AG20443 (cell line): ENCODE results near the gene GCNT2.
"Not testable (repeated sequence)": the region's sequence is repeated elsewhere in the genome, so short reads cannot be mapped to it uniquely, and the experiment has no call there.

Experiments
- DNase-seq: peaks from one replicate; pipeline ENCODE4 v3.0.0; 2012; ENCODE audit warnings: low spot score, mixed read lengths

The GCNT2 gene

GRCh38 chr6:10521104-10521808, at the start of gene GCNT2:
GCNT2 (plus strand) TSS chr6:10521351; CDS start chr6:10528912, 7,561 bp downstream.
- no peak for DNase-seq

DNA sequence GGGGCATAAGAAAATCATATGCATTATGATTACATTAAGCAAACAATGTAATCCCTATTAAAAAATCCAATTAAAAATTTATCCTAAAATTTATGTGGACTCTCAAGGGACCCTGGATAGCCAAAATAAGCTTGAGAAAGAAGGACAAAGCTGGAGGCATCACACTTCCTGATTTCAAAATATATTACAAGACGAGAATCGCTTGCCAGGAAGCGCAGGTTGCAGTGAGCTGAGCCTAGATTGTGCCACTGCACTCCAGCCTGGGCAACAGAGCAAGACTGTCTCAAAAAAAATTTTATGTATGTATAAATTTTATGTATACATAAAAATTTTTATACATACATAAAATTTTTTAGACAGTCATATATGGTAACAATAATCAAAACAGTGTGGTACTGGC, 48.5 kb upstream of the GCNT2 start:
- no peak for DNase-seq

- DNase-seq, result peak; percentile 55
These were observed 42.7 kb upstream of the GCNT2 start for GRCh38 chr6:10478187-10479040.

- DNase-seq, result no peak
These were observed 41.0 kb upstream of the GCNT2 start for GRCh38 chr6:10479939-10480700.

GRCh38 chr6:10481101-10481500, 40.0 kb upstream of the GCNT2 start:
- no peak for DNase-seq

DNA sequence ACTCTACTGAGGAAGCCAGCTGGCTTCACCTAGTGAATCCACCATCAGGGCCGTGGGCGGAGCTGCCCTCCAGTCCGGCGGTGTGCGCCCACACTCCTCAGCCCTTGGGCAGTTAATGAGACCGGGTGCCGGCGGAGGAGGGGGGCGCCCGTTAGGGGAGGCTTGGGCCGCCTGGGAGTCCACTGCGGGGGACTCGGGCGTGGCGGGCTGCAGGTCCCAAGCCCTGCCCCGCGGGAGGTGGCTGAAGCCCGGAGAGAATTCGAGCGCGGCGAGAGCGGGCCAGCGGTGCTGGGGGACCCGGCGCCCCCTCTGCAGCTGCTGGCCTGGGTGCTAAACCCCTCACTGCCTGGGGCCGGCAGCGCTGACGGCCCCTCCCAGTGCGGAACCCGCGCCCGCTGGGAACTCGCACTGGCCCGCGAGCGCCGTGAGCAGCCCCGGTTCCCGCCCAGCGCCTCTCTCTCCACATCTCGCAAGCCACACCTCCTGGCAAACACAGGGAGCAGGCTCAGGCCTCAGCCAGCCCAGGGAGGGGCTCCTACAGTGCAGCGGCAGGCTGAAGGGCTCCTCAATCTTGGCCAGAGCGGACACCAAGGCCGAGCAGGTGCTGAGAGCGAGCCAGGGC, 38.4 kb upstream of the GCNT2 start:
- DNase-seq, result no peak

DNA sequence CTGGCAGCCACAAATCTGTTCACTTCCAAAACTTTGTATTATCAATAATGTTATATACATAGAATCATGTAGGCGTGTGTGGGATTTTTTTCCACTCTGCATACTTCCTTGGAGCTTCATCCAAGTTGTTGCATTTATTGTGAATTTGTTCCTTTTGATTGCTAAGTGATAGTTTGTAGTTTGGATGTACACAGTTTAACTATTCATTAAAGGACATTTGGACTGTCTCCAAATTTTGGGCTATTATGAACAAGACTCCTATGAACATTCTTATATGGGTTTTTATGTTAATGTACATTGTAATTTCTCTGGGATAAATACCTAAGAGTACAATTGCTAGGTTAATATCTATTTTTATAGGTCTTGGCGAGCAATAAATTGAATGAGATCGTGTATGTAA, 36.2 kb upstream of the GCNT2 start:
- no peak for DNase-seq

DNA sequence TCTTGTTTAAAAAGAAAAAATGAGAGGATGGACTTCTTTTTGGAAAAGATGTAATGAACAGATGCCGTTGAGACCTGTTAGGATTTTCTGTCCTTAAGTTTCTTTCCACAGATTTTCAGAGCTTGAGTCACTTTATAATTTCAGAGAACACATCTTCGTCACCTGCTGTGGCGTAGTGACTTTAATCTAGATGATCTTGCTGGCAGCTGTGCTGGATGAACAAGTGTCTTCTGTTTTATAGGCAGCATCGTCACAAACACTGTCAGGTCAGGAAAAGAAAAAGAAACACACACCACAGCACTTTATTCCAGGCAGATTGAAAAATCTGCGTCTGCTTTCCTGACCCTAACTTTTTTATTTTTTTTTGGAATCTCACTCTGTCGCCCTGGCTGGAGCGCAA, 35.7 kb upstream of the GCNT2 start:
- no peak for DNase-seq

GRCh38 chr6:10486215-10486614, 34.9 kb upstream of the GCNT2 start:
- no peak for DNase-seq

DNA sequence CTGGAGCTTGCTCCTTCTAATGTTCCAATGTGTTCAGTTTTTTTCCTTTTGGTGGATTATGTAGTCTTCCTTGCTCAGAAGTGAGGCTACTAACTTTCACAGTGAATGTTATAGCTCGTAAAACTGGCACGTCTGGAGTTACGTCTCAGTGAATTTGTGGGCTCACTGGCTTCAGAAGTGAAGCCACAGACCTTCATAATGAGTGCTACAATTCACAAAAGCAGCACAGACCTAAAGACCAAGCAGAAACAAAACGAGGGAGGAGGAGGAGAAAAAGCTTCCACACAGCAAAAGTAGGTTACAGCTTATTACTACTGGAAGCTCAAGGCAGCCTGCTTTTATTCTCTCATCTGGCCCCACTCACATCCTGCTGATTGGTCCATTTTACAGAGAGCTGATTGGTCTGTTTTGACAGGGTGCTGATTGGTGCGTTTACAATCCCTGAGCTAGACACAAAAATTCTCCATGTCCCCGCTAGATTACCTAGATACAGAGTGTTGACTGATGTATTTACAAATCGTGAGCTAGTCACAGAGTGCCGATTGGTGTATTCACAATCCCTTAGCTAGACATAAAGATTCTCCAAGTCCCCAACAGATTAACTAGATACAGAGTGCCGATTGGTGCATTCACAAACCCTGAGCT, 34.1 kb upstream of the GCNT2 start:
- not testable (repeated sequence) for DNase-seq

- DNase-seq, result no peak
These were observed 33.4 kb upstream of the GCNT2 start for GRCh38 chr6:10487668-10488327.

DNA sequence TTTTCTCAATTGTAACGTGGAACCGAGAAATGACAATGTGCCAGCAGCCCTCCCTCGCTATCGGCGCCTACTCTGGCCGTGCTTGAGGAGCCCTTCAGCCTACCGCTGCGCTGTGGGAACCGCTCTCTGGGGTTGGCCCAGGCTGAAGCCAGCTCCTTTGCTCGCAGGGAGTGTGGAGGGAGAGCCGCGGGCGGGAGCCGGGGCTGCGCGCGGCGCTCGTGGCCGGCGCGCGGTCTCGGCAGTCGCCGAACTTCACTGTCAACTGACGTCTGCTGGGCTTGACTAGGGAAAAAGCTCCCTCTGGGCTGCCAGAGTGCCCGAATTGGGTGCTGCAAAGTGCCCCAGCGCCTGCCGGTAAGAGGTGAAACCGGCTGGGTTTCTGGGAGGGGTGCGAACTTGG, 29.7 kb upstream of the GCNT2 start:
- DNase-seq, result no peak

GRCh38 chr6:10491905-10492304, 29.2 kb upstream of the GCNT2 start:
- DNase-seq, result not testable (repeated sequence)

GRCh38 chr6:10495029-10495428, 26.1 kb upstream of the GCNT2 start:
- DNase-seq, result no peak

DNA sequence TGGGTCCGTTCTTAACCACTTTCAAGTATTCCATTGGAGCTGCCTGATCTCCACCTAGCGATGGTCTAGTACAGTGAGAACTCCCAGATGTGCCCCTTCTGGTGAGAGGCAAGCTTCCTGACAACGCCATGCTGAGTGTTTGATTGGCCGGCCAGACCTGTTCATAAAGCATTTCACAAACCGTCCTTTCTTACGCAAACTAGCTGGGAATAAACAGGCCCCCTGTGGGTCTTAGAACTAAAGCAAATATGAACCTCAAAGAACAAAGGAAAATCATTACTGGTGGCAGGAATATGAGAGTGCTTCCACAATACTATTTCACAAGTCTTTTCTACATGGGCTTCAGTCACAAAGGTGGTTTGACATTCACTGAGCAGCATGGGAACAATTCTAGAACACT, 15.6 kb upstream of the GCNT2 start:
- DNase-seq, result no peak

DNA sequence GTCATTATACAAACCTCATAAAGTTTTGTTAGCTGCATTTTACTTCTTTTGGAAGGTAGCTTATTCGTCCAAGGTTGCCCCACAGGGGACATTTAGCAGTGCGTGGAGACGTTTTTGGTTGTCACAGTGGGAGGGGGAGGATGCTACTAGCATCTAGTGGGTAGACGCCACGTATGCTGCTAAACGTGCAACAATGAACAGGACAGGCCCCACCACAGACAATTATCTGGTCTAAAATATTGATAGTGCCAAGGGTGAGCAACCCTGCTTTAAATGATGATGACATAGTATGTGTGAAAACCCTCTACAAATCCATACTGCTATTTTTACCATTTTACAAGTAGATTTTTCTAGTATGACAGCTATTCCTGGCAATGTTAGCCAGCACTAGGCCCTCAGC, 13.9 kb upstream of the GCNT2 start:
- DNase-seq, result no peak

DNA sequence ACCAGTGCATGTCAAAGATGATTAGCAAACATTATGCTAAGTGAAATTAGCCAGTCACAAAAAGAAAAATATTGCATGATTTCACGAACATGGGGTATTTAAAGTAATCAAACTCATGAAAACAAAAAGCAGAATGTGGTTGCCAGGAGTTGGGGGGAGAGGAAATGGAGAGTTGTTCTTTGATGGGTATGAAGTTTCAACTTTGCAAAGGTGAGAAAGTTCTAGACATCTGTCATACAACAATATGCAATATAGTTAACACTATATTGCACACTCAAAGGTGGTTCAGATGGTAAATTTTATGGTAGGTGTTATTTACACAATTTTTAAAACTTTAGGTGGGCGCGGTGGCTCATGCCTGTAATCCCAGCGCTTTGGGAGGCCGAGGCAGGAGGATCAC, 13.4 kb upstream of the GCNT2 start:
- DNase-seq, result no peak

- peak; percentile 62 for DNase-seq
These were observed 10.4 kb upstream of the GCNT2 start for GRCh38 chr6:10510592-10511367.

- no peak for DNase-seq
These were observed 9.7 kb upstream of the GCNT2 start for GRCh38 chr6:10511477-10511876.

DNA sequence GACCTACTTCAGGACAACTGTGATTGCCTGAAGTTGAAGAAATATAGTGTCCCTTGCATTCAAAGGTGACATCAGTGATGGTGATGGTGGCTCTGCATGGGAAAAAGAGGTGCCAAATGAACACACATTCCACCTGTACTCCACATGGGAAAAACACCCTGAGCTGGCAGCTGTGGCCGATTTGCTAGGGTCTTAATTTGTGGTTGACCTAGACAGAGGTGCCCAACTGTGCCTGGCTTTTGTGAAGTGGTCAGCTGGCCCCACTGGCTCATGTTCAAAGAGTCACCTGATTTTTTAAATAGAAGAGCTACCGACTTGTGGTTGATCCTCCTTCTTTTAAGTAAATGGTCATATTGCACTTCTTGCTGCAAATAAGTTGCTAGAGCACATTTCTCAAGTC, 7.6 kb upstream of the GCNT2 start:
- no peak for DNase-seq
